HS-27A (cell line): Measurements from ENCODE around the gene TVP23C.
"Not testable (repeated sequence)": the region's sequence is repeated elsewhere in the genome, so short reads cannot be mapped to it uniquely, and the experiment has no call there.

ENCODE experiments used
- DNase-seq: peaks from one replicate; pipeline ENCODE4 v3.0.0-alpha.2; 2012; ENCODE audit warnings: low read depth, missing footprints

Gene TVP23C

DNA sequence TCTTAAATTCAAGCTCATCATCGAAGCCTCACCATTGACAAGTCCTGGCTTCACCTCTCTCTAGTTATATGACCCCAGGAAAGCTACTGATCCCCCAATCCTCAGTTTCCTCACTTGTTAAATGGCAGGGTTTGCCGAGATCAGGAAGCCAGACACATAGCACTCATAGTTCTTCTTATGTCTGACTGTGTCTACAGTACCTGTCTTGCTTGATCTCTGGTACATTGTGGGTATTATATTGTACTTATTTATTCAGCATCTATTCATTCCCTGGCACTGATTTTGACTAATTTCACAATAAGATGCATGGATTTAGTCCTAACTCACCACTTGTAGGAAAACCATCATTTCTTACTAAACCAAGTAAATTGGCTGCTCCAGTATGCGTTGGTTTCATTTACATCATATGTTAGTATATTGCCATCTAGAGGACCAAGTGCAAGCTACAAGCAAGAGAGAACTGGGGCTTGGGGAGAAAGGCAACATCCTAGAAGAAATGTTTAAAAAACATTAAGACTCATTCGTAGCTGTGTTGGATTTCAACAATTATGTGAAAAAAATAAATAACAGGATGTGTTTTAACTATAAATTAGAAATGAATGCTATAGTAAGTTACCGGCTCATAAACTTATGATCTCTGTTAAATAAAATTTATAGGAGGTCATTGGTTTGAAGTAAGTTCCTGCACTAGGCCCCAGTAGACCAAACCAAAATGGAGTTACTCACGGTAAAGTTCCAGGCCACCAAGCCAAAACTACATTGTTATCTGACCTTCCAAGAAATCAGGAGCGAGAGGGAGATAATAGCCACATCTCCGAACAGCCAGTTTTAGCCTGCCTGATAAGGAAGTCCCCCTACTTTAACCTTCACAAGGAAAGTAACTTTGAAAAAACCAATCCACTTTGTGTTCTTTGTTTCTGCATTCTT, 36.7 kb downstream of the TVP23C start:
- not testable (repeated sequence) for DNase-seq

DNA sequence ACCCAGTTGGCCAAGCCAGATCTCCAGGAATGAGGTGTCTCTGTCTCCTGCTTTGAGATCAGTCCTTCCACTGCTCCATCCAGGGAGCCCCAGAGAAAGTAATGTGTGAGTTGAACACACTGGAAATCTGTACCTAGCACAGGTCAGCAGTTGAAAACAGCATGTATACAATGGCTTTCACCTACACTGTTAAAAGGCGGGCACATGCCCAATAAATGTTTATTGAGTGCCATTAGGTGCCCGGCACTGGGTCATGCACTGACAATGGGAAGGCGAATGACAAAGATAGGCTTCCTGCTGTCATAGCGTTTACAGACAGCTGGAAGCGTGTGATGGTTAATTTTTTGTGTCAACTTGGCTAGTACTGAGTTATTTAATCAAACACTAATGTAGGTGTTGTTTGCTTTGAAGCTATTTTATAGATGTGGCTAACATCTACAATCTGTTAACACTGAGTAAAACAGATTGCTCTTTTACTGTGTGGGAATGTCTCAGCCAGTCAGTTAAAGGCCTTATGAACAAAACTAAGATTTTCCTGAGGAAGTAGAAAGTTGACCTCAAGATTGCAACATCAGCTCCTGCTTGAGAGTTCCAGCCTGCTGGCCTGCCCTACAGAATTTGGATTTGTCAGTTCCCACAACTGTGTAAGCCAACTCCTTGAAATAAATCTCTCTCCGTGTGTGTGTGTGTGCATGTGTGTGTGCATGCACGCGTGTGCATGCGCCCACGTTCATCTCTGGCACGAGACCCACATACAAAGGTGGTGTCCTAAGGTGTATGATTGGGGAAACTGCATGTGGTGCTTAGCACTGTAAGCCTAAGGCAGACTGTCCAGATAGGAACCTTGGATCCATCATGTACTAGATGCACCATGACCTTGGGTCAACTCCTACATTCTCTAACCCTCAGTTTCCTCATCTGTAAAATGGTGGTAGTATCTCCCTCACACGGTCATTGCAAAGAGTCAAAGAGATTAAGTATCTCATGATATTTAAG, 38.0 kb downstream of the TVP23C start:
- DNase-seq = not testable (repeated sequence)

DNA sequence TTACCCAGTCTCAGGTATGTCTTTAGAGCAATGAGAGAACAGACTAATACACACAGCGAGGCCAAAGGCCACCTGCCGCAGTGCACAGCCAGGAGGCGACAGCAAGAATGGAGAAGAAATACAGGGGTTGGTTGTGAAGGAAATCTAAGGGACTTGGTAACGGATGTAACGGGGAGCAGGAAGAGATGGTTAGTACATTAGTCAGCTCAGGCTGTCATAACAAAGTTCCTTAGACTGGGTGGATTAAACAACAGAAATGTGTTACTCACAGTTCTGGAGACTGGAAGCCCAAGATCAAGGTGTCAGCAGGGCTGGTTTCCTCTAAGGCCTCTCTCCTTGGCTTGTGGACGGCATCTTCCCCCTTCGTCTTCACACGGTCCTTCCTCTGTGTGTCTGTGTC, 47.1 kb downstream of the TVP23C start:
- no peak for DNase-seq

DNA sequence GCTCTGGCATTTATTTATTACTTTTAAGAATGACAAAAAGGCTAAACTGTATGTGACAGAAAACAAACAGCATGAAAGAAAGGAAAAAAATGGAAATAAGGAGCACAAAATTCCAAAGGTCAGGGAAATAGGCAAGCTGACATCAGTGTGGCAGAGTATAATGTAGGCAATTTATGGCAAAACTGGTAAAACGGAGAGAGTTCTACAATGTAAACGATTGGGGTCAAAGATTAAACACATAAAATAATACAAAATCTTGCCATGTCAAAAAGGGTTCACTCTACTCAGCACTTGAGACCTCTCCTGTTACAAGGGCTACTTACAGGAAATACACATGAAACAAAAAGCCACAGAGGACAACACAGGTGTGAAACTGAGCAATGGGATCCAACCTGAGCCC, 48.8 kb downstream of the TVP23C start:
- no peak for DNase-seq

DNA sequence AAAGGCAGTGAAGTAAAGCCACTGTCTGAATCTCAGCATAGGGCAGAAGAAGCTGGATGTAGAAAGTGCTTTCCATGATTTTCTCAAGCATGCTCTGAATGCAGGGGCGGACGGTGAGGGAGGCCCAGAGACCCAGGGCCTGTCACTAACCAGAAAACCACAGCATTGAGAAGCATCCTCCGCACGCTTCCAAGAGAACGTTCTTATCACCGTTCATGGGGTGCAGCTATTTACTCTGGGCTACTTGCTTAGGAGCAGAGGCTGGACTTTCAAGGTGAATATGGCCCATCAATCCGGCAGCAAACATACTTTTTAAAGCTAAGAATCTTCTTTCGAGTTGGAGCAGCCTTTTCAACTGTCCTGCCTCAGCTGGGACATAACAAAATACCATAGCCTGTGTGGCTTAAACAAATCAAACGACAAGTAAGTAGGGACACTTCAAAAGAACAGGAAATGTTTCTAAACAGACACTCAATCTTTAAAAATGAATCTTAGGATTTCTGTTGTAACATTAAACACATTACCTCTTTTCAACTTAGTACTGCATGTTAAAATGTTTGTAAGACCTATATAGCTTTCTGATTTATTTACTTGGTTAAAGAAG, 49.3 kb downstream of the TVP23C start:
- DNase-seq = no peak

DNA sequence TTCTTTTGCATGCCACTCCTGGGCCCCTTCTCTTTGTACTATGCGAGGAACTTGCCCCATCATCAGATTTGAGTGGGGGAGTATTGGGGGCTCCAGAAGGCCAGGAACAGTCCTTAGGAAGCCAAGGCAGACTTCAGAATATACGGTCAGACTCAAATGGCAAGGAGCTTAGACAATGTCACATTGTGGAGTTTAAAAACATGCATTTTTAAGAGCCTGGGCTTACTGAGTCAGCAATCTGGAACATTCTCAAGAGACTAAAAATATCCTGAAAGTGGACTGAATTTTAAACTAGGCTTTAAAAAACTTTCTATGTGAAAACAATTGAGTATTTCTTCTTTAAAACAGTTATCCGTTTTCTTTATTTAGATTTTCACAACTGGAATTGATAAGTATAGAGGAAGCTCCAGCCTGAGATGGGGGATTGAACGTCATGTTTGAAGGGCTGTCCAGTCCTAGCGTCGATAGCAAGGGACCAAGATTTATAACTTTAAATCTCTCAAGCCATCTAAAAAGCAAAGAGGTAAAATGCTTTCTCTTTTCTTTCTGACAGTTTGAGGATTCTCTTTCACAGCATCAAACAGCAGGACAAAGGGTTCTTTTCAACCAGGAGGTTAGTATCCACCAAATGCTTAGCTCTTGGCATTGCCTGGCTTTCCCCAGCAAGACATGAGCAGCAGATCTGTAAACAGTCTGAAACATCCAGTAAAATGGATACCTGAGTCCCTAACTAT, 50.1 kb downstream of the TVP23C start:
- no peak for DNase-seq

DNA sequence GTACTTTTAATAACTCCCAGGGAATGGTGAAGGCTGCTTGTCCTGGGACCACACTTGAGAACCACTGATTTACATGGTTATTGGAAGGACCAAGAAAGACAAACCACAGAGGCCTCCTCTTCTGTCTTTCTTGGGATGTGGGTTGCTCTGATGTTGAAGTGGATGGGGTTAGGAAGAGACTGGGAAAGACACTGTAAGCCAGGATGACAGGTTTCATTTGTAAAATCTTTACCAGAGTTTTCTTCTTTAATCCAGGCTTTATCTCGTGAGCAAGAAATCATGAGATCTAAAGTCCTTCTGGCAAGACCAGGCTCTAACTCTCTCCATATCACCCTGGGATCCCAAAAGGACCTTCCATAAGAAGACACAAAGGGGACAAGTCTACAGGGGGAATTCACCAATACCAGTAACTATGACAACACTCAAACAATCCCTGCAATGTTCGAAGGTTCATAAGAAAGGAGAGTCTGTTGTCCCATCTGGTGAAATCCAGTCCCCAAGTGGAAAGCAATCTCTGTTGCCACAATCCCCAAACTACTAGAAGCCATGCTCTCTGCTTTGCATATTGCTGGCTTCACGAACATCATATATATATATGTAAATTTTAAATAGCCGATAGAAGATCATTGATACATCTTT, 51.1 kb downstream of the TVP23C start:
- no peak for DNase-seq

DNA sequence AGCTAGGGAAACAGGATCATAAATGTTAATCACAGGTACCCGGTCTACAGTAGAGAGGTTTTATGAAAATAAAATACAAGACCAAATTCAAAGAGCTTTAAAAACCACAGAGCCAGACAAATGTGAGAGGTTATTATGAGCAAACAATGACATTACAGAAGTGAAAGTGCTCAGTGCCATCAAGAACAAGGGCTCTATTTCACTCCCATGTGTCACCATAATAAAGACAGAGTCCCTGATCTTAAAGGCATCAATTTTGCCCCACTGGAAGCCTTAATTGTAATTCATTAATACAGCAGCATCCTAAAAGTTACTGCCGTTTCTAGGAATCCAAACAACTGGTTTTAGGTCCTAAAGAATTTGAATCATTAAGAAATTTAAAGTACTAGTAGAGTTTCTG, 52.1 kb downstream of the TVP23C start:
- no peak for DNase-seq

DNA sequence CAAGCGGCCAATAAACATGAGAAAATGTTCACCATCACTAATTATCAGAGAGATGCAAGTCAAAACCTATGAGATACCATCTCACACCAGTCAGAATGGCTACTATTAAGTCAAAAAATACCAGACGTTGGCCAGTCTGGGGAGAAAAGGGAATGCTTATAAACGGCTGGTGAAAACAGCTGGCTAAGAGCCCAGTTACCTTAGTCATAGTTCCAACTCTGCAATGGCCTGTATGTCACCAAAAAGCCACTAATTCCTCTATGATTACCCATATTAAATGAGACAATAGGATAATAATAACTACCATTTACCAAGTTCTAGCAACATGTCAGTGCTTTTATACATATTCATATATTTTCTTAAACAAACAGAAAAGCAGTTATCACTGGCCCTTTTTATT, 52.9 kb downstream of the TVP23C start:
- peak; percentile 75 for DNase-seq

DNA sequence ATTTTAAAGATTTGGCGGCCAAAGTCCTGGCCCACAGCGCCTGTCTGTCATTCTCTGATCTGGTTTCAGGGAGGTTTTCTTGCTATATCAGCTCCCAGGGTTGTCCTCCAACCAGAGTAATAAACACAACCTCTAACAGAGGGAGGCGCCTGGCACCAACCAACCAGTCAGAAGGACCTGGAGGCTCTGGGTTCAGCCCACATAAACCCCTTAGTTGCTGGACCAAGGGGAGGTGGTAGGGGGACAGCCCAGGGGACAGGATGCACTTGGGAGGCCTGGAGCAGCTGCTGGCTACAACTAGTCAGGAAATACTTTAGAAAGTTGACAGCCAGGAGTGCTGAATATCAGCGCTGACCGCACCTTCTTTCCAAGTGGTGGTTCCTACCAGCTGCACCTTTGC, 54.2 kb downstream of the TVP23C start:
- DNase-seq = no peak

DNA sequence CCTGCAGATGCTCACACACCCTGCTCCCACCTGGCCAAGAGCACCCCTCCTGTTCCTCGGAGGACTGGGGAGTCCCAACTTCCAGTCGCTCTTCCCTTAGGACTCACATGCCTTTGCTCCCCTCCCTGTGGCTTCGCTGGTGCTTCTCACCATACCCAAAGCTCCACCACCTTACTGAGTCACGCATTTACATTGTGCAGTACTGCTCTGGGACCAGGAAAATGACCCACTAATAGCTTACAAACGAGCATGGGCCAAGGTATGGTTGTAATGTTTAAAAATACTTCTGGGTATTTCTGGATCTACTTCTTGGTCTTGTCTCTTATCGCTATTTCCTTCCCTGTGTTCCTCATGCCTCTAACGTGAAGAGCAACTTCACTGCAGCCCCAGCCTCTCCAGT, 54.8 kb downstream of the TVP23C start:
- no peak for DNase-seq

DNA sequence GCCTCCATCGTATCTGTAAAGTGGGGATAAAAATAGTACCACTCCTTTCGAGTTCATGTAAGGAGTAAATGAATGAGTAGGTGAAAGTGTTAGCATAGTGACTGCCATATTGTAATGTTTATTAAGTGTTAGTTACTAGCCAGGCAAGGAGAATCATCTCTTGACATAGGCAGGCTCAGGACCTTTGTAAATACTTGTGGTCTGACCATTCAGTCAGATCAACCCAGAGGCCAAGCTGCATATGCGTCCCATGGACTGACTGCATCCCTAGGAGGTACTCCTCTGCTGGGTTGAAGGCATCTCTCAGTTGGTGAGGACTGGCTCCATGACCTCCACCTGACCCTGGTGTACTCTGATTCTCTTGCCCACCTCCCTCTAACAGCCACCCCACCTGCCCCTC, 55.4 kb downstream of the TVP23C start:
- DNase-seq = no peak

DNA sequence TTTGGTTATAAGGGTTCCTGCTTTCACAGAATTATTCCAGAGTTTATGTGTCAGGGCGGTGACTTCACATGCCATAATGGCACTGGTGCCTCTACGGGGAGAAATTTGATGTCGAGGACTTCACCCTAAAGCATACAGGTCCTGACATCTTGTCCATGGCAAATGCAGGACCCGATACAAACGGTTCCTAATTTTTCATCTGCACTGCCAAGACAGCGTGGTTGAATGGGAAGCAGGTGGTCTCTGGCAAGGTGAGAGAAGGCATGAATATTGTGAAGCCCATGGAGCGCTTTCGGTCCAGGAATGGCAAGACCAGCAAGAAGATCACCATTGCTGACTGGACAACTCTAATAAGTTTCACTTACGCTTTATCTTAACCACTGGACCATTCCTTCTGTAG, 56.3 kb downstream of the TVP23C start:
- DNase-seq = no peak

DNA sequence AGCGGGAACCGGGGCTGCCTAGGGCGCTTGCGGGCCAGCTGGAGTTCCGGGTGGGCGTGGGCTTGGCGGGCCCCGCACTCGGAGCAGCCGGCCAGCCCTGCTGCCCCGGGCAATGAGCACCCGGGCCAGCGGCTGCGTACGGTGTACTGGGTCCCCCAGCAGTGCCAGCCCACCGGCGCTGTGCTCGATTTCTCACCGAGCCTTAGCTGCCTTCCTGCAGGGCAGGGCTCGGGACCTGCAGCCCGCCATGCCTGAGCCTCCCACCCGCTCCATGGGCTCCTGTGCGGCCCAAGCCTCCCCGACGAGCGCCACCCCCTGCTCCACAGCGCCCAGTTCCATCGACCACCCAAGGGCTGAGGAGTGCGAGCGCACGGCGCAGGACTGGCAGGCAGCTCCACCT, 57.6 kb downstream of the TVP23C start:
- DNase-seq = not testable (repeated sequence)

DNA sequence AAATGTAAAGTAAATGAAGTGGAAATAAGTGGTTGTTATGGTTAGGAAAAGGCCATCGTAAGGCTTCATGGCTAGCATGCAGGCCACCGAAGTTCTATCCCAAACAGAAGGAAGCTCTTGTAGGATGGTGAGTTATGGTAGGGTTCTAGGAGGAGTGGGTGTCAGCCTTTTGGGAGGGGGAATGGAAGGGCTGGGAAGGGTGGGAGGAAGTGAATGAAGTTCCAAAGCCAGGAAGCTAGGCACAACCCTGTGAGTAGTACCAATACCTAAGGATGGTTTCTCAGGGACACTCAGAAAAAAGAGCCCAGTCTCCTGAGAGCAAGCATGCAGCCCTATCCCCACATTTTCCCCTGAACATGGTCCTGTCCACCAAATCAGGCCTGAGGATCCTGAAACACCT, 59.6 kb downstream of the TVP23C start:
- no peak for DNase-seq

DNA sequence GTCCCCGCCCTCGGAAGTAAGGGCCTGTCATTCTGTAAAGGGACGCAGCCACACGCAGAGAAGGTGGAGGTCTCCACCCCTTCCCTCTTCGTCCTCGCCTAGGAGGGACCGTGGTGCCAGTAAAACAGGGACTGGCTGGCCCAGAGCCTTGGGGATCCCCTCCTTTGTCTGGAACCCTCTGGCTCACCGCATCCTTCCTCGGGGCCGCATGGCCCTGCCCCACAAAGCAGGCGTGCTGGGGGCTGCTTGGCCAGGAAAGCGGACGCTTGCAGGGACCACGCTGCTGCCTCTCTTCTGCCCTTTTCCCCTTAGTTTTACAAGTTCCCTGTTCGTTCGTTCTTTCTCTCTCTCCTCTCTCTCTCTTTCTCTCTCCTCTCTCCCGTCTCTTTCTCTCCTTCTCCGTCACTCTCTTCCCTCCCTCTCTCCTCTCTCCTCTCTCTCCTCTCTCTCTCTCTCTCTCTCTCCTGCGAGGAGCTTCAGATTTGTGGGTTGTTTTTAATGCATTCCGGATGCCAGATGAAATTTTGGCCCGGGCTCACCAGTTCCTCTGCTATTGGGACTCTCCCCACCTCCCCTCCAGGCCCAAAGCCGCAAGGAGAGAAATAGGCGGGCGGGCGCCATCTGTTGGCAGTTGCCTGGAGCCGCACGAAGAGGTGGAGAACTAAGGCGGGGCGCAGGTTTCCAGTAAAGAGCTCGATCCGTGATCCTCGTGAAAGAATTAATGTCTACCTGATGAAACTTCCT, 60.7 kb downstream of the TVP23C start:
- DNase-seq = peak; percentile 58

DNA sequence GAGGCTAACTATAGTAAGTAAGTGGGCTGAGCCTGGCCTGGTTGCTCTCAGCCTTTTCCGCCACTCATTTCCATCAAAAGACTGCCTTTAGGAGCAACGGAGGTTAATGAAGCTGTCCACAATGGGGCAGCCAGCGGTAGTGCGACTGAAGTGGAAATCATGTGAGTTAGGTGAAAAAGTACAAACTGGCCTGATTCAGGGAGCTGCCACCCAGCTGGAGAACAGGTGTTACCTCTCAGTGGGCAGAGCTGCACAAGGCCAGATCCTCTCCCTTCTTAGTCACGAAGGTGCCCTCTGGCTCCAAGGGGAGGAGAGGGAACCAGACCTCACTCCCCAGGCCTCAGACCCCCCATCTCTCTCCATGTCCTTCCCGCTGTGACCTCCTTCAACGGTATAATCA, 61.5 kb downstream of the TVP23C start:
- no peak for DNase-seq

DNA sequence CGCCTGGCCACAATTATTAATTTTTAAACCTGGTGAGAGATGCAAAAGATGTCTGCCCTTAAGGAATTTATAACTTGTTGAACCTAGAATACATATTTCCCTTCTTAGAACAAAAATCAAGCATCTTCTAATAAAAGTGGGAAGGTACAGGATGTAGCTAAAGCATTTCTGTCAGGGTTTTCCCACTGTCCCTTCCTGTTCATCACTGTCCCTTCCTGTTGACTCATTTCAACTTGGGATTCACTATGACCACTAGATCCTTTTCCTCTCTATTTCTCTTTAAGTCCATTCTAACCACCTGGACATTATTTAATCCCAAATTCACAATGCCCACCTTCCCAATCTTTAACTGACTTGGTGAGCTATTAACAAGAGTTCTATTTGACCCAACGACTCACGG, 62.0 kb downstream of the TVP23C start:
- DNase-seq = no peak

DNA sequence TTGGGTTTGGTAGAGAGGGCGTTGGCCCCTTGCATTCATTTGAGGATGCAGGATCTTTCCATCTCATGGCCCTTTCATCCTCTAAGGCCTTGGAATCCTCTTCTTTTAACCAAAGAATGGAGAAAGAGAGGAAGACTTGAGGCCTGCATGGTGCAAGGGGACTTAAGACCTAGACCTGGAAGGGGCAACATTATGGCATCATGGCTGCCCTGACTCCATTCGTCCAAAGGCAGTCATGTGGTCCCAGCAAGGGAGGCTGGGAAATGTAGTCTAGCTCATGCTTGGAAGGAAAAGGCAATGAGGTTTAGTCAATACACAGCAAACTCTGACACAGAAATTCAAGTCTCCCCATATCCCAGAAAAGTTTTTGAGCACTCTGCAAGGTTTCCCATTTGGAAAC, 65.2 kb downstream of the TVP23C start:
- no peak for DNase-seq
